GM12878 (cell line): ENCODE measurements around the gene CD58. TPM values are rescaled to one million over a fixed set of nuclear protein-coding genes. Genes with fewer than 3 reads are reported as not detected.

Experiments used
- ATAC-seq: fragments of 200-7000 bp; cut with Tn5 transposase; 3 replicates; pipeline ENCODE4 v1.9.1; 2020; ENCODE audit warnings: mild to moderate bottlenecking, moderate library complexity
- BruUV-seq: library from RNA; stranded (reverse); fragments of 400-500 nt; replicated peaks from 2 replicates; lab custom pipeline; 2021; lab: Mats Ljungman, UMichigan
- CTCF ChIA-PET: fragments of 300-600 bp; sonication (Branson Sonifier 250); formaldehyde crosslinking; extraction: SDS; loops from one replicate; lab custom pipeline; 2021; ENCODE audit warnings: inconsistent platforms; lab: Yijun Ruan, JAX
- POLR2A ChIA-PET: fragments of 350-600 bp; formaldehyde crosslinking; extraction: SDS; loops from one replicate; lab custom pipeline; 2021; ENCODE audit warnings: inconsistent platforms; lab: Charles Lee
- RAD21 ChIA-PET: fragments of 300-600 bp; sonication (Branson Sonifier 250); formaldehyde crosslinking; loops from one replicate; lab custom pipeline; 2023; ENCODE audit warnings: antibody characterized with exemption; ENCODE audit not compliant: unreplicated experiment; lab: Charles Lee
- SMC1A ChIA-PET: fragments of 300-600 bp; sonication (Branson Sonifier 250); formaldehyde crosslinking; loops from one replicate; lab custom pipeline; 2023; ENCODE audit not compliant: unreplicated experiment, uncharacterized antibody; lab: Charles Lee
- DNase-seq: peaks from one replicate; pipeline ENCODE4 v3.0.0-alpha.2; 2011; ENCODE audit warnings: low read depth, low spot score
- FAIRE-seq: peaks from 3 replicates; lab custom pipeline; 2011; peaks lifted over from hg19 to GRCh38; lab: Jason Lieb, UNC
- H2AFZ ChIP-seq: 2 replicates; pipeline ENCODE4 v1.6.0; 2011; ENCODE audit warnings: low read depth, low read length, control low read depth; ENCODE audit not compliant: control insufficient read depth
- H3K27ac ChIP-seq: 2 replicates; pipeline ENCODE4 v1.5.1; 2011; ENCODE audit warnings: control low read depth; ENCODE audit not compliant: control insufficient read depth, insufficient read depth
- H3K27me3 ChIP-seq, 2 experiments: replicated peaks in 1 of 2; 2 replicates each; pipeline versions ENCODE4 v1.6.0 to v1.6.1; 2011; ENCODE audit warnings: low read length in 1 of 2; ENCODE audit not compliant: control insufficient read depth in 2 of 2, insufficient read depth in 2 of 2
- H3K36me3 ChIP-seq, 2 experiments: 2 replicates each; pipeline ENCODE4 v1.5.1; 2011; ENCODE audit warnings: low read length in 1 of 2; ENCODE audit not compliant: control insufficient read depth in 2 of 2, insufficient read depth in 2 of 2
- H3K4me1 ChIP-seq: 2 replicates; pipeline ENCODE4 v1.6.1; 2011; ENCODE audit warnings: mild to moderate bottlenecking, low read length, moderate library complexity, mixed read lengths; ENCODE audit not compliant: control insufficient read depth, insufficient read depth
- H3K4me2 ChIP-seq: 2 replicates; pipeline ENCODE4 v1.6.0; 2011; ENCODE audit warnings: control low read depth; ENCODE audit not compliant: control insufficient read depth, insufficient read depth
- H3K4me3 ChIP-seq: fragments of 200-600 bp; sonication (generic); 2 replicates; pipeline ENCODE4 v1.5.1; 2016
- H3K79me2 ChIP-seq: 2 replicates; pipeline ENCODE4 v1.6.0; 2011; ENCODE audit warnings: low read length; ENCODE audit not compliant: control insufficient read depth, insufficient read depth
- H3K9ac ChIP-seq: 2 replicates; pipeline ENCODE4 v1.8.0; 2011; ENCODE audit warnings: low read length, control low read depth, mixed read lengths; ENCODE audit not compliant: control insufficient read depth, insufficient read depth
- H3K9me3 ChIP-seq: replicated peaks from 3 replicates; pipeline ENCODE4 v1.5.1; 2011; ENCODE audit warnings: mild to moderate bottlenecking, low read length; ENCODE audit not compliant: control insufficient read depth, insufficient read depth
- H4K20me1 ChIP-seq: 2 replicates; pipeline ENCODE4 v1.6.0; 2011; ENCODE audit not compliant: control insufficient read depth, insufficient read depth
- BCL3 ChIP-seq: IDR thresholded peaks from 2 replicates; pipeline ENCODE4 v1.6.1; 2011; ENCODE audit warnings: borderline replicate concordance, low read depth, mild to moderate bottlenecking, moderate library complexity, low read length; ENCODE audit not compliant: insufficient read depth, poor library complexity, severe bottlenecking
- CEBPB ChIP-seq, 2 experiments: fragments of 150-350 bp in 1 of 2; IDR thresholded peaks; 2 replicates each; pipeline ENCODE4 v1.6.1; 2012 to 2014; ENCODE audit warnings: low read depth in 2 of 2, low read length in 2 of 2, borderline replicate concordance in 1 of 2, inconsistent platforms in 1 of 2
- CUX1 ChIP-seq: IDR thresholded peaks from 2 replicates; pipeline ENCODE4 v1.6.1; 2012; ENCODE audit warnings: improper control_type of control experiment, low read depth, low read length; ENCODE audit not compliant: insufficient replicate concordance
- GATAD2B ChIP-seq: fragments of 450-650 bp; conservative IDR thresholded peaks from 2 replicates; pipeline ENCODE4 v1.6.1; 2017; ENCODE audit warnings: low read depth, mild to moderate bottlenecking, moderate library complexity
- NR2F1 ChIP-seq: fragments of 450-650 bp; conservative IDR thresholded peaks from 2 replicates; pipeline ENCODE4 v1.6.1; 2017; ENCODE audit warnings: mild to moderate bottlenecking
- RAD51 ChIP-seq: fragments of 450-650 bp; IDR thresholded peaks from 2 replicates; pipeline ENCODE4 v1.6.1; 2016; ENCODE audit warnings: moderate library complexity, mild to moderate bottlenecking, inconsistent platforms
- TCF7 ChIP-seq: IDR thresholded peaks from 2 replicates; pipeline ENCODE4 v1.6.1; 2014; ENCODE audit warnings: antibody characterized with exemption, borderline replicate concordance
- ZBTB4 ChIP-seq: fragments of 450-650 bp; formaldehyde crosslinking; IDR thresholded peaks from 2 replicates; pipeline ENCODE4 v1.4.0; 2022; ENCODE audit warnings: mild to moderate bottlenecking, moderate library complexity
- ZBTB40 ChIP-seq: fragments of 450-650 bp; IDR thresholded peaks from 2 replicates; pipeline ENCODE4 v1.6.1; 2016; ENCODE audit warnings: mild to moderate bottlenecking, moderate library complexity, borderline replicate concordance
- WGBS: methylation state at CpG from one replicate; pipeline ENCODE4 v1.1.6; 2016; ENCODE audit warnings: low lambda C conversion rate; ENCODE audit not compliant: insufficient replicate concordance, insufficient coverage; ENCODE audit errors: missing lambda C conversion rate; 5-methylcytosine and 5-hydroxymethylcytosine counted together
- in situ Hi-C: fragments of 300-500 bp; cut with MboI; formaldehyde crosslinking; loops from 9 replicates; pipeline ENCODE4 v1.14.3; 2018; ENCODE audit warnings: mixed read lengths
- intact Hi-C: fragments of 100-400 bp; cut with micrococcal nuclease; formaldehyde crosslinking; loops from one replicate; pipeline ENCODE4 v1.14.2; 2022; ENCODE audit not compliant: unreplicated experiment
- polyA plus RNA-seq, 11 experiments: library from polyadenylated mRNA; depleted of rRNA in 4 of 11; unstranded in 6 of 11; stranded (reverse) in 5 of 11; fragments of >200 nt; fragmentation: Nextera tagmentation in 4 of 11; fragmentation: Illumina TruSeq in 1 of 11; extraction: Ambion mirVana in 4 of 11; extraction: Trizol in 1 of 11; gene quantifications; 1 replicate in 1 of 11; 2 replicates in 10 of 11; pipeline versions ENCODE4 v1.2.1 to v1.2.3, GENCODE V29; 2011 to 2016; ENCODE audit warnings: inconsistent platforms in 2 of 11, missing spikeins in 2 of 11, low read depth in 1 of 11
- total RNA-seq, 4 experiments: library from RNA; depleted of rRNA in 3 of 4; stranded (reverse); fragments of >200 nt in 3 of 4; fragmentation: Illumina TruSeq in 1 of 4; extraction: Trizol in 1 of 4; gene quantifications; 2 replicates each; pipeline versions ENCODE4 v1.2.1 to v1.2.3, GENCODE V29; 2013 to 2021

CD58 gene
- total and polyA plus RNA-seq, 10 of the 15 experiments (the other 5 are each of a cell fraction or from before 2014, with no cell fraction given): 70.4 to 252 (median 129) TPM

GRCh38 chr1:116465477-116465844, 105.4 kb downstream of the CD58 start:
- Histone ChIP-seq H3K27ac (no peak overlapping the region), H3K4me3 (no peak overlapping the region), H3K79me2 (no peaks in the 10 kb centered on the region), H3K4me1 (no peaks in the 10 kb centered on the region), H3K9me3 (no peaks in the 10 kb centered on the region), H3K27me3 (no peaks in the 10 kb centered on the region), H2AFZ (no peak overlapping the region), H4K20me1 (no peaks in the 10 kb centered on the region; the same call in 1 of the 2 replicates), H3K9ac (no peak overlapping the region), H3K4me2 (no peak overlapping the region), H3K36me3 (no peaks in the 10 kb centered on the region)
- FAIRE-seq (no peak), ATAC-seq (no peak), DNase-seq (no peak)
- ChIA-PET SMC1A (no interaction called here), POLR2A (no interaction called here), CTCF (interaction anchor here (2.4 kb wide), 1 partner anchor 20 kb away, joined by 7 read pairs; no protein-coding TSS in a partner anchor), RAD21 (interaction anchor here (0.7 kb wide), 1 partner anchor 1346 kb away, joined by 3 read pairs; no protein-coding TSS in a partner anchor)
- intact Hi-C loops (no loop called here), in situ Hi-C loops (no loop called here)
- no TSS peak for BruUV-seq
- WGBS: 54% methylated on average over 4 of the region's 4 CpGs
- TF ChIP-seq CUX1: no peak
- TF ChIP-seq BCL3: no peak
- no peak for TF ChIP-seq CEBPB (IDR thresholded peaks at IDR 0.05; ENCODE audit: borderline replicate concordance in 1 of 2, low read depth in 2 of 2, low read length in 2 of 2)
- TF ChIP-seq NR2F1: no peak
- TF ChIP-seq RAD51: no peak
- no peak for TF ChIP-seq TCF7
- no peak for TF ChIP-seq ZBTB40
- TF ChIP-seq ZBTB4 (CRISPR knock-in tag): no peak
- no peak for TF ChIP-seq GATAD2B
